Hepatocyte (in vitro differentiated cells): ENCODE measurements around the gene LDLRAD4.

Source experiments
- EZH2 ChIP-seq: fragments of 200-600 bp; sonication (generic); IDR thresholded peaks from 2 replicates; pipeline ENCODE4 v1.6.1; 2016; ENCODE audit warnings: antibody characterized with exemption, mild to moderate bottlenecking, borderline replicate concordance
- EZH2phosphoT487 ChIP-seq: fragments of 200-600 bp; sonication (generic); IDR thresholded peaks from one replicate; pipeline ENCODE4 v1.6.1; 2018; ENCODE audit warnings: antibody characterized with exemption, mild to moderate bottlenecking, low read depth, moderate library complexity; ENCODE audit not compliant: unreplicated experiment, severe bottlenecking
- TF ChIP-seq, protein P1 (sequence below): fragments of 200-600 bp; sonication (generic); IDR thresholded peaks from 2 replicates; pipeline ENCODE4 v1.5.1; 2016; ENCODE audit warnings: antibody characterized with exemption, mild to moderate bottlenecking; ENCODE audit not compliant: poor library complexity

DNA sequence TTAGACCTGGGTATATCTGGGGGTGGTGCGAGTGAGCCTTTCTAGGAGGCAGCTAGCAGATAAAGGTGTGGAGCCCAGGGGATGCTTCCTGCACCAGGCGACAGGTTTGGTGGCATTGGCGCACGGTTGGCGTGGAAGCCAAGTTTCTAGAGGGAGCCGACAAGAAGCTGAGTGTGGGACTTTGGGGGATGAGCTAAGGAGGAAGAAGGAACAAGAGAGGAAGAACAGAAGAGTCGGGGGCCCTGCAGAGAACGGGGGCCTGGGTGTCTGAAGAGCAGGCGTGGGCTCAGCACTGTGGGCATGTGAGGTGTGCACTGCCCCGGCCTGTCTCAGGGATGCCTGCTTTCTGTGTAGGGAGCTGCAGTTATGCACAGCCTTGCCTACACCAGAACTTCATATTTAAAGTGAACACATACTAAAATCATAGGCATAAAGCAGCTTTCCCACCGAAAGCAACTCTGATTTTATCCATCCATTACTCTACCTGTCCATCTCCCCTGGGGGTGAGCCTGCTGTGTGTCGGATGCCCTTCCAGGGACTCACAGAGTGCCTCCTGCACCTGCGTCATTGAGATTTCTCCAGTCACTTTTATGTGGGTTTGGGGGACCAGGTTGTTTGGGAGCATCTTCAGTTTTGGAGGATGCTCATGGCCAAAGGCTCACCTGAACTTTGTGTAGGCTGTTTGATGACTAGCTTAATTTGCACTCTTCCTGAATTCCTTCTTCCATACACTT, 149.7 kb downstream of the LDLRAD4 start:
- TF ChIP-seq EZH2phosphoT487, result no peak
- TF ChIP-seq, protein P1, sequence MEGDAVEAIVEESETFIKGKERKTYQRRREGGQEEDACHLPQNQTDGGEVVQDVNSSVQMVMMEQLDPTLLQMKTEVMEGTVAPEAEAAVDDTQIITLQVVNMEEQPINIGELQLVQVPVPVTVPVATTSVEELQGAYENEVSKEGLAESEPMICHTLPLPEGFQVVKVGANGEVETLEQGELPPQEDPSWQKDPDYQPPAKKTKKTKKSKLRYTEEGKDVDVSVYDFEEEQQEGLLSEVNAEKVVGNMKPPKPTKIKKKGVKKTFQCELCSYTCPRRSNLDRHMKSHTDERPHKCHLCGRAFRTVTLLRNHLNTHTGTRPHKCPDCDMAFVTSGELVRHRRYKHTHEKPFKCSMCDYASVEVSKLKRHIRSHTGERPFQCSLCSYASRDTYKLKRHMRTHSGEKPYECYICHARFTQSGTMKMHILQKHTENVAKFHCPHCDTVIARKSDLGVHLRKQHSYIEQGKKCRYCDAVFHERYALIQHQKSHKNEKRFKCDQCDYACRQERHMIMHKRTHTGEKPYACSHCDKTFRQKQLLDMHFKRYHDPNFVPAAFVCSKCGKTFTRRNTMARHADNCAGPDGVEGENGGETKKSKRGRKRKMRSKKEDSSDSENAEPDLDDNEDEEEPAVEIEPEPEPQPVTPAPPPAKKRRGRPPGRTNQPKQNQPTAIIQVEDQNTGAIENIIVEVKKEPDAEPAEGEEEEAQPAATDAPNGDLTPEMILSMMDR, result no peak
- TF ChIP-seq EZH2, result no peak
